GM23338 (cell line): ENCODE data around the gene GRID2IP. TPM values are rescaled to one million over a fixed set of nuclear protein-coding genes. Genes with fewer than 3 reads are reported as not detected.

ENCODE experiments used
- POLR2AphosphoS5 ChIP-seq: IDR thresholded peaks from 2 replicates; pipeline ENCODE4 v1.6.1; 2016; ENCODE audit warnings: antibody characterized with exemption, low read depth
- STAT1 ChIP-seq: IDR thresholded peaks from one replicate; pipeline ENCODE4 v1.6.1; 2016; ENCODE audit warnings: antibody characterized with exemption; ENCODE audit not compliant: unreplicated experiment
- polyA plus RNA-seq: library from polyadenylated mRNA; unstranded; fragments of >200 nt; fragmentation: Nextera tagmentation; extraction: Ambion mirVana; gene quantifications from 2 replicates; pipeline ENCODE4 v1.2.1, GENCODE V29; 2016
- total RNA-seq: library from RNA; depleted of rRNA; stranded (reverse); fragments of >200 nt; shearing (Covaris generic); gene quantifications from 2 replicates; pipeline ENCODE4 v1.2.3, GENCODE V29; 2014
- TF ChIP-seq, protein P1 (sequence below): fragments of 250-450 bp; sonication (Bioruptor Pico); IDR thresholded peaks from 2 replicates; pipeline ENCODE4 v1.5.0; 2020; ENCODE audit warnings: mild to moderate bottlenecking, moderate library complexity
- TF ChIP-seq, protein P2 (sequence below), 2 experiments: fragments of 200-600 bp in 1 of 2; sonication (generic) in 1 of 2; conservative IDR thresholded peaks; 2 replicates each; pipeline versions ENCODE4 v1.5.1 to v1.6.1; 2016 to 2017; ENCODE audit warnings: antibody characterized with exemption in 2 of 2, low read depth in 2 of 2, mild to moderate bottlenecking in 2 of 2, moderate library complexity in 1 of 2

Gene GRID2IP
- total and polyA plus RNA-seq, 2 experiments from 2014 or later, result 0.73 to 1.5 TPM

DNA sequence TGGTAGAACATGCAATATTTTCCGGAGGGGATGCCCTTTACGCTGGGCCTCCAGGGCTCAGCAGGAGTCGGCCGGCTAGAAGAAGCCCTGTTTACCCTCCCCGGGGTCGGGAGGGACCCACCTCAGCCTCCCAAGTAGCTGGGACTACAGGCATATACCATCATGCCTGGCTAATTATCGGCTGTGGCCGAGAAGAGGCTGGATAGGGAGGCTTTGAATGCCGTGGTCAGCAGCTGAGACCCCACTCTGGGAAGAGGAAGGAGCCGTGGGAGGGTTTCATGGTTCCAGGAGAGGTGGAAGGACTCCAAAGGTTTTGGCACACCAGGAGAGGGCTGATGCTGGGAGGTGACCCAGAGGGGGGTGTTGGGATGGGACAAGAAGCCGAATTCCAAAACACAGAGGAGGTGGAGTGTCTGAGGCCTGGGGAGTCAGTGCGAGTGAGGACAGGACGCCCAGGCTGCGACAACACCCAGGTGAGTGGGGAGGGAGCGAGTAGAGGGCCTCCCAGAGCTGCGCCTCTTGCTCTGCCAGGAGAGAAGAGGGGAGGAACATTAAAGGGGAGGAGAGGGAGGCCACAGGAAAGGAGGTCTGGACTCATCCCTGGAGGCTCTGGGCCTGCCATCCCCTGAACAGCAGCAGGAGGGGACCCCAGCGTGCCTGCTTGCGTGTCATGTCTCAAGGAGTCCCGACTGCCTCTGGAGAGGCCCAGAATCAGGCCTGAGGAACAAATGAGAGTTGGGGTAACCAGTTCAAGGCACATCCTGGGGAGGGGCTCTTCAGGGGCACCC lies 19.6 kb downstream of the GRID2IP start (continued):
- TF ChIP-seq, protein P1, sequence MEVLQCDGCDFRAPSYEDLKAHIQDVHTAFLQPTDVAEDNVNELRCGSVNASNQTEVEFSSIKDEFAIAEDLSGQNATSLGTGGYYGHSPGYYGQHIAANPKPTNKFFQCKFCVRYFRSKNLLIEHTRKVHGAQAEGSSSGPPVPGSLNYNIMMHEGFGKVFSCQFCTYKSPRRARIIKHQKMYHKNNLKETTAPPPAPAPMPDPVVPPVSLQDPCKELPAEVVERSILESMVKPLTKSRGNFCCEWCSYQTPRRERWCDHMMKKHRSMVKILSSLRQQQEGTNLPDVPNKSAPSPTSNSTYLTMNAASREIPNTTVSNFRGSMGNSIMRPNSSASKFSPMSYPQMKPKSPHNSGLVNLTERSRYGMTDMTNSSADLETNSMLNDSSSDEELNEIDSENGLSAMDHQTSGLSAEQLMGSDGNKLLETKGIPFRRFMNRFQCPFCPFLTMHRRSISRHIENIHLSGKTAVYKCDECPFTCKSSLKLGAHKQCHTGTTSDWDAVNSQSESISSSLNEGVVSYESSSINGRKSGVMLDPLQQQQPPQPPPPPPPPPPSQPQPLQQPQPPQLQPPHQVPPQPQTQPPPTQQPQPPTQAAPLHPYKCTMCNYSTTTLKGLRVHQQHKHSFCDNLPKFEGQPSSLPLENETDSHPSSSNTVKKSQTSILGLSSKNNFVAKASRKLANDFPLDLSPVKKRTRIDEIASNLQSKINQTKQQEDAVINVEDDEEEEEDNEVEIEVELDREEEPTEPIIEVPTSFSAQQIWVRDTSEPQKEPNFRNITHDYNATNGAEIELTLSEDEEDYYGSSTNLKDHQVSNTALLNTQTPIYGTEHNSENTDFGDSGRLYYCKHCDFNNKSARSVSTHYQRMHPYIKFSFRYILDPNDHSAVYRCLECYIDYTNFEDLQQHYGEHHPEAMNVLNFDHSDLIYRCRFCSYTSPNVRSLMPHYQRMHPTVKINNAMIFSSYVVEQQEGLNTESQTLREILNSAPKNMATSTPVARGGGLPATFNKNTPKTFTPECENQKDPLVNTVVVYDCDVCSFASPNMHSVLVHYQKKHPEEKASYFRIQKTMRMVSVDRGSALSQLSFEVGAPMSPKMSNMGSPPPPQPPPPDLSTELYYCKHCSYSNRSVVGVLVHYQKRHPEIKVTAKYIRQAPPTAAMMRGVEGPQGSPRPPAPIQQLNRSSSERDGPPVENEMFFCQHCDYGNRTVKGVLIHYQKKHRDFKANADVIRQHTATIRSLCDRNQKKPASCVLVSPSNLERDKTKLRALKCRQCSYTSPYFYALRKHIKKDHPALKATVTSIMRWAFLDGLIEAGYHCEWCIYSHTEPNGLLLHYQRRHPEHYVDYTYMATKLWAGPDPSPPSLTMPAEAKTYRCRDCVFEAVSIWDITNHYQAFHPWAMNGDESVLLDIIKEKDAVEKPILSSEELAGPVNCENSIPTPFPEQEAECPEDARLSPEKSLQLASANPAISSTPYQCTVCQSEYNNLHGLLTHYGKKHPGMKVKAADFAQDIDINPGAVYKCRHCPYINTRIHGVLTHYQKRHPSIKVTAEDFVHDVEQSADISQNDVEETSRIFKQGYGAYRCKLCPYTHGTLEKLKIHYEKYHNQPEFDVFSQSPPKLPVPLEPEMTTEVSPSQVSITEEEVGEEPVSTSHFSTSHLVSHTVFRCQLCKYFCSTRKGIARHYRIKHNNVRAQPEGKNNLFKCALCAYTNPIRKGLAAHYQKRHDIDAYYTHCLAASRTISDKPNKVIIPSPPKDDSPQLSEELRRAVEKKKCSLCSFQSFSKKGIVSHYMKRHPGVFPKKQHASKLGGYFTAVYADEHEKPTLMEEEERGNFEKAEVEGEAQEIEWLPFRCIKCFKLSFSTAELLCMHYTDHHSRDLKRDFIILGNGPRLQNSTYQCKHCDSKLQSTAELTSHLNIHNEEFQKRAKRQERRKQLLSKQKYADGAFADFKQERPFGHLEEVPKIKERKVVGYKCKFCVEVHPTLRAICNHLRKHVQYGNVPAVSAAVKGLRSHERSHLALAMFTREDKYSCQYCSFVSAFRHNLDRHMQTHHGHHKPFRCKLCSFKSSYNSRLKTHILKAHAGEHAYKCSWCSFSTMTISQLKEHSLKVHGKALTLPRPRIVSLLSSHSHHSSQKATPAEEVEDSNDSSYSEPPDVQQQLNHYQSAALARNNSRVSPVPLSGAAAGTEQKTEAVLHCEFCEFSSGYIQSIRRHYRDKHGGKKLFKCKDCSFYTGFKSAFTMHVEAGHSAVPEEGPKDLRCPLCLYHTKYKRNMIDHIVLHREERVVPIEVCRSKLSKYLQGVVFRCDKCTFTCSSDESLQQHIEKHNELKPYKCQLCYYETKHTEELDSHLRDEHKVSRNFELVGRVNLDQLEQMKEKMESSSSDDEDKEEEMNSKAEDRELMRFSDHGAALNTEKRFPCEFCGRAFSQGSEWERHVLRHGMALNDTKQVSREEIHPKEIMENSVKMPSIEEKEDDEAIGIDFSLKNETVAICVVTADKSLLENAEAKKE, result no peak
- TF ChIP-seq POLR2AphosphoS5 (no peak), STAT1 (no peak)
- TF ChIP-seq, protein P2, sequence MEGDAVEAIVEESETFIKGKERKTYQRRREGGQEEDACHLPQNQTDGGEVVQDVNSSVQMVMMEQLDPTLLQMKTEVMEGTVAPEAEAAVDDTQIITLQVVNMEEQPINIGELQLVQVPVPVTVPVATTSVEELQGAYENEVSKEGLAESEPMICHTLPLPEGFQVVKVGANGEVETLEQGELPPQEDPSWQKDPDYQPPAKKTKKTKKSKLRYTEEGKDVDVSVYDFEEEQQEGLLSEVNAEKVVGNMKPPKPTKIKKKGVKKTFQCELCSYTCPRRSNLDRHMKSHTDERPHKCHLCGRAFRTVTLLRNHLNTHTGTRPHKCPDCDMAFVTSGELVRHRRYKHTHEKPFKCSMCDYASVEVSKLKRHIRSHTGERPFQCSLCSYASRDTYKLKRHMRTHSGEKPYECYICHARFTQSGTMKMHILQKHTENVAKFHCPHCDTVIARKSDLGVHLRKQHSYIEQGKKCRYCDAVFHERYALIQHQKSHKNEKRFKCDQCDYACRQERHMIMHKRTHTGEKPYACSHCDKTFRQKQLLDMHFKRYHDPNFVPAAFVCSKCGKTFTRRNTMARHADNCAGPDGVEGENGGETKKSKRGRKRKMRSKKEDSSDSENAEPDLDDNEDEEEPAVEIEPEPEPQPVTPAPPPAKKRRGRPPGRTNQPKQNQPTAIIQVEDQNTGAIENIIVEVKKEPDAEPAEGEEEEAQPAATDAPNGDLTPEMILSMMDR (conservative IDR thresholded peaks at IDR 0.05; ENCODE audit: low read depth in 2 of 2), result no peak
